Pancreas (tissue), 10 donors: Measurements from ENCODE around the gene STK33. TPM values are rescaled to one million over a fixed set of nuclear protein-coding genes. Genes with fewer than 3 reads are reported as not detected.

Experiments used
- ATAC-seq, 4 donors: fragments of 200-7000 bp; cut with Tn5 transposase; one replicate each; pipeline versions ENCODE4 v1.8.0 to v1.9.1; 2020; ENCODE audit warnings: mild to moderate bottlenecking in 4 of 4, moderate library complexity in 4 of 4
- DNase-seq, 6 donors: peaks; one replicate each; pipeline ENCODE4 v3.0.0-alpha.2; 2020
- FAIRE-seq: peaks from 2 replicates; lab custom pipeline; 2012; peaks lifted over from hg19 to GRCh38; lab: Jason Lieb, UNC
- H3K27ac ChIP-seq, 4 donors: fragments of 200-600 bp; sonication (generic); 1 replicate in 3 of 4; 2 replicates in 1 of 4; pipeline versions ENCODE4 v1.5.0 to v1.8.0; 2020
- H3K27me3 ChIP-seq, 4 donors: fragments of 200-600 bp; one replicate each; pipeline ENCODE4 v1.8.0; 2021
- H3K36me3 ChIP-seq, 3 donors: fragments of 200-600 bp; sonication (generic) in 1 of 3; one replicate each; pipeline versions ENCODE4 v1.5.0 to v1.8.0; 2020 to 2021
- H3K4me1 ChIP-seq, 3 donors: fragments of 200-600 bp; one replicate each; pipeline ENCODE4 v1.8.0; 2021
- H3K4me3 ChIP-seq, 4 donors: fragments of 200-600 bp; sonication (generic) in 2 of 4; one replicate each; pipeline versions ENCODE4 v1.5.0 to v1.8.0; 2020 to 2021
- H3K9me3 ChIP-seq, 4 donors: fragments of 200-600 bp; one replicate each; pipeline ENCODE4 v1.8.0; 2021
- WGBS, 2 donors: extraction: QIAGEN DNeasy Blood & Tissue Kit; methylation state at CpG; one replicate each; pipeline ENCODE4 v1.1.7; 2013; 5-methylcytosine and 5-hydroxymethylcytosine counted together
- intact Hi-C, 3 donors: fragments of 100-400 bp; cut with DNase I; formaldehyde crosslinking; loops; one replicate each; pipeline versions ENCODE4 v1.11.1 to v1.14.2; 2022
- polyA plus RNA-seq, 2 donors: library from polyadenylated mRNA; stranded (reverse); fragments of 200-250 nt; gene quantifications; one replicate each; pipeline ENCODE4 v1.2.3, GENCODE V29; 2013
- total RNA-seq, 6 donors: library from RNA; stranded (reverse); fragmentation: NEBNext Ultra II Directional in 4 of 6; extraction: Animal tissue kit (Norgen Biotek cat#: 25700) in 4 of 6; gene quantifications; one replicate each; pipeline versions ENCODE4 v1.2.1 to v1.2.4, GENCODE V29; 2021 to 2023
- TF ChIP-seq, protein P1 (sequence below), 4 donors: fragments of 200-600 bp; sonication (generic) in 3 of 4; IDR thresholded peaks; one replicate each; pipeline versions ENCODE4 v1.5.0 to v1.8.0; 2021; ENCODE audit warnings: antibody characterized with exemption in 4 of 4
- donor health status: healthy with polysubstance abuse.
- donor health status: DM: no; HTN: no; CAD: no; lungs with moderate emphysema.
- donor health status: DM: no; HTN: no; CAD: no.
- donor health status: control.
- donor health status: control.
- donor health status: Bipolar disorder and iron deficiency.
- donor health status: DM: yes; HTN: yes; CAD: no.
- donor health status: DM: no; HTN: no; CAD: no.
- donor health status: DM: no; HTN: no; CAD: no.
- donor health status: DM: yes; HTN: yes; CAD: no.

STK33 gene
- total and polyA plus RNA-seq, 8 donors: 6.0 to 23.9 (median 7.2) TPM

DNA sequence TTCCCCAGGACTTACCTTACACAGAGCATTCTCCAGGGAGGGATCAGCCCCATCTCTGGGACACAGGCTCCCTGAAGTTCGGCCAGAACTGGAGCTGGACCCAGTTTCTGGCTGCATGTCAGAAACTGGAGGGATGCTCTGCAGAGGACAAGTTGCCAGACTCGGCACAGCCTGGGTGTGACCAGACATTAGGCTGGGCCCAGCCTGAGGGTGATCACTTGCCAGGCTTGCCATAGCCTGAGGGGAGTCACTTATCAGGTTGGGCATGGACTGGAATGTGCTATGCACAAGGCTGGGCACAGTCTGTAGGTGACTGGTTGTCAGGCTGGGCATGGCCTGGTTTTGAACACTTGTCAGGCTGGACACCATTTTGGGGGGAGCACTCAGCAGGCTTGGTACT lies 30.7 kb upstream of the STK33 start:
- no peaks in the 10 kb centered on the region for H3K9me3 ChIP-seq
- 89 to 100% methylated on average over 2 of the region's 2 CpGs for WGBS, 2 donors
- no peak for FAIRE-seq
- no peaks in the 10 kb centered on the region for H3K4me1 ChIP-seq
- H3K27ac ChIP-seq: no peak overlapping the region
- DNase-seq: no peak
- no peaks in the 10 kb centered on the region for H3K27me3 ChIP-seq
- H3K36me3 ChIP-seq: peaks cover 0 to 18% (median 13%) of the 10 kb centered on the region in 3 donors
- no peak for ATAC-seq
- intact Hi-C loops: no loop called here
- TF ChIP-seq, protein P1, sequence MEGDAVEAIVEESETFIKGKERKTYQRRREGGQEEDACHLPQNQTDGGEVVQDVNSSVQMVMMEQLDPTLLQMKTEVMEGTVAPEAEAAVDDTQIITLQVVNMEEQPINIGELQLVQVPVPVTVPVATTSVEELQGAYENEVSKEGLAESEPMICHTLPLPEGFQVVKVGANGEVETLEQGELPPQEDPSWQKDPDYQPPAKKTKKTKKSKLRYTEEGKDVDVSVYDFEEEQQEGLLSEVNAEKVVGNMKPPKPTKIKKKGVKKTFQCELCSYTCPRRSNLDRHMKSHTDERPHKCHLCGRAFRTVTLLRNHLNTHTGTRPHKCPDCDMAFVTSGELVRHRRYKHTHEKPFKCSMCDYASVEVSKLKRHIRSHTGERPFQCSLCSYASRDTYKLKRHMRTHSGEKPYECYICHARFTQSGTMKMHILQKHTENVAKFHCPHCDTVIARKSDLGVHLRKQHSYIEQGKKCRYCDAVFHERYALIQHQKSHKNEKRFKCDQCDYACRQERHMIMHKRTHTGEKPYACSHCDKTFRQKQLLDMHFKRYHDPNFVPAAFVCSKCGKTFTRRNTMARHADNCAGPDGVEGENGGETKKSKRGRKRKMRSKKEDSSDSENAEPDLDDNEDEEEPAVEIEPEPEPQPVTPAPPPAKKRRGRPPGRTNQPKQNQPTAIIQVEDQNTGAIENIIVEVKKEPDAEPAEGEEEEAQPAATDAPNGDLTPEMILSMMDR (IDR thresholded peaks at IDR 0.05): no peak
- no peak overlapping the region for H3K4me3 ChIP-seq

DNA sequence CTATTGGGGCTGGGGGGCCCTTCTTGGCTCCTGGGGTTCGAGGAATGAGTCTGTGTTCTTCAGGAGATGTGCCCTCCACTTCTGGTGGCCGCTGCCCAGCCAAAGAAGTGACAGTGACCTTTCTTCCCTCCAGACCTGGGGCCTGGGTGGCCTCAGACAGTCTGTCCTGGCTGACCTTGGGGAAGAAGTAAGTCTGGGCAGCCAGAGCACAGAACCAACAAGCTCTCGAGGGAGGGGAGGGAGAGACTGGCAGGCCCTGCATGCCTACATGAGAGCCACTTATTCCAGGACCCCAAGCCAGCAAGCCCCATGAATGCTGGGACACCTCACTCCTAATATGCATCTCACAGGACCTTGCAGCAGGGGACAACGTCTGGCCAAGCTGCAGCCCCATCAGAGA lies 27.1 kb upstream of the STK33 start:
- H3K36me3 ChIP-seq: peaks cover 0 to 29% (median 13%) of the 10 kb centered on the region in 3 donors

DNA sequence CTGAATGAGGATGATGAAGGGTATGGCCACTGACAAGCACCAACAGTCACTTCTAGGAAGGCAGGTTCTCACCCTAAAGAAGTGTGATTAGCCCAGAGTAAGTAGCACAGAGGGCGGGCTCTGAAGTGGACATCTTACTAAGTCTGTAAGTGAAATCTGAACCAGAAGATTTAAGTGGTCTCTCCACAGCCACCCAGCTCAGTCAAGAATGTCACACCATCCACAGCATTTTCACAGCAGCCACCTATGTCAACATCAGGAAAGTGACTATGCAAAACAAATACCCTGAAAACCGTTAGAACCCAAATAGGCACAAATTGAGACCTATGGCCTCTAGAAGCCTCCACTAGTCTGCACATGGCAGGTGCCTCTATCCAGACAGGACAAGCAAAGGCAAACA lies 23.0 kb upstream of the STK33 start:
- Histone ChIP-seq H3K36me3 (peaks cover 0 to 18% (median 0%) of the 10 kb centered on the region in 3 donors), H3K4me3 (no peak overlapping the region), H3K27ac (no peak overlapping the region), H3K27me3 (no peaks in the 10 kb centered on the region), H3K4me1 (no peaks in the 10 kb centered on the region), H3K9me3 (no peaks in the 10 kb centered on the region)
- ATAC-seq (no peak), DNase-seq (no peak), FAIRE-seq (no peak)
- TF ChIP-seq, protein P1 (IDR thresholded peaks at IDR 0.05): no peak
- intact Hi-C loops: no loop called here
- 73 to 82% methylated on average over 2 of the region's 2 CpGs for WGBS, 2 donors

More for the DNA sequence above, 27.1 kb upstream of the STK33 start:
- Histone ChIP-seq H3K4me3 (no peak overlapping the region), H3K27me3 (no peaks in the 10 kb centered on the region), H3K9me3 (no peaks in the 10 kb centered on the region), H3K4me1 (no peaks in the 10 kb centered on the region), H3K27ac (no peak overlapping the region)
- 71 to 81% methylated on average over 4 of the region's 4 CpGs for WGBS, 2 donors
- intact Hi-C loops: no loop called here
- no peak for DNase-seq
- TF ChIP-seq, protein P1 (IDR thresholded peaks at IDR 0.05): no peak
- no peak for FAIRE-seq
- ATAC-seq: no peak

DNA sequence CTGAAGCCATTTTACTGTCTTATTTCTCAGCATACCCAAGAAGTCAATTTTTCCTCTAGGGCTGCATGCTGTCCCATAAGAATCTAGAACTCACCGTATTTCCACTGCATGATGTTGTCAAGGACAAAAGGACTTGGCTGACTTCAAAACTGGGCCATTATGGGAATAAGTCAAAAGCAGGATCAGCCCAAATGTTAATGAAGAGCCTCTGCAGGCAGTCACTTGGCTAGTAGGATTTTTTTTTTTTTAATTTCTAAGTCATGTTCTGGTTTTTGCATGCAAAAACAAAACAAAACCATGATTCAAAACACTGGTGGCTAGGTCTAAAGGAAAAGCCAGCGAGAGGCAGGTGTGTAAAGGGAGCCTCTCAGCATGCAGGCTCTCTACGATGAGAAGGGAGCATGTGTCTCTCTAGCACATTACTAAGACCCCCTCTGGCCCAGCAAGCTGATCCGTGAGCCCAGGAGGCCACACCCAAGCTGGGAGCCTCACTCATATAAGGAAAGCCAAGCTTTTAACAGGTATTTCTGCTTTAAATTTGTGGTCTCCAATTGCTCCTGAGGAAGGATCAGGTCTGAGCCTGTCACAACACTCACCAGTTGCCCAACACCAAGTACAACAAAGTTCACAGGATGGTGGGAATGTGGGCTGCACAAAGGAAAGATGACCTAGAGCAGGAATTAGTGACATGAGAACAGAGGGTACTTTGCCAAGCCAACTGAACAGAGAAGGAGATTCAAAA lies 21.4 kb upstream of the STK33 start:
- no peak for DNase-seq

More for the DNA sequence above, 21.4 kb upstream of the STK33 start:
- TF ChIP-seq, protein P1 (IDR thresholded peaks at IDR 0.05): no peak
- peaks cover 0 to 11% (median 0%) of the 10 kb centered on the region in 3 donors for H3K36me3 ChIP-seq
- WGBS, 2 donors: 94 to 99% methylated on average over 4 of the region's 4 CpGs
- no peaks in the 10 kb centered on the region for H3K27me3 ChIP-seq
- no peak overlapping the region for H3K4me3 ChIP-seq
- intact Hi-C loops: no loop called here
- H3K9me3 ChIP-seq: no peaks in the 10 kb centered on the region
- no peak for FAIRE-seq
- no peaks in the 10 kb centered on the region for H3K4me1 ChIP-seq
- no peak for ATAC-seq
- H3K27ac ChIP-seq: no peak overlapping the region
